VCaP (cell line): Measurements from ENCODE around the gene RGR.

ENCODE experiments used
- H3K27ac ChIP-seq: fragments of 450-650 bp; 2 replicates; pipeline ENCODE4 v1.5.1; 2017
- CTCF ChIP-seq: fragments of 450-650 bp; conservative IDR thresholded peaks from 2 replicates; pipeline ENCODE4 v1.5.1; 2017; ENCODE audit warnings: mild to moderate bottlenecking, moderate library complexity

Gene RGR

GRCh38 chr10:84221916-84222315 is 22.9 kb upstream of the RGR start:
- no peak for TF ChIP-seq CTCF
- H3K27ac ChIP-seq, result no peak overlapping the region

GRCh38 chr10:84224411-84225028 is 20.3 kb upstream of the RGR start:
- no peak overlapping the region for H3K27ac ChIP-seq
- no peak for TF ChIP-seq CTCF

GRCh38 chr10:84225427-84226173 is 19.3 kb upstream of the RGR start, which contains the start of gene LRIT2:
TSS of gene LRIT2 (minus strand) at chr10:84225544. CDS start at chr10:84225520, 24 bp downstream.
- no peak within 1 kb of the TSS for H3K27ac ChIP-seq
- TF ChIP-seq CTCF, result no peak

- no peak for TF ChIP-seq CTCF
- H3K27ac ChIP-seq, result no peak overlapping the region
Observed at GRCh38 chr10:84226616-84227015, 18.2 kb upstream of the RGR start.

GRCh38 chr10:84227810-84228209 is 17.0 kb upstream of the RGR start:
- no peak for TF ChIP-seq CTCF
- no peak overlapping the region for H3K27ac ChIP-seq

- TF ChIP-seq CTCF, result no peak
- no peak overlapping the region for H3K27ac ChIP-seq
Observed at GRCh38 chr10:84230359-84230758, 14.5 kb upstream of the RGR start.

- no peak overlapping the region for H3K27ac ChIP-seq
- TF ChIP-seq CTCF, result no peak
Observed at GRCh38 chr10:84232376-84232775, 12.5 kb upstream of the RGR start.
